RWPE1 (cell line): Measurements from ENCODE around the gene HINT3.

Experiments used
- CTCF ChIA-PET: fragments of 350-600 bp; sonication (Branson Sonifier 250); formaldehyde crosslinking; extraction: SDS; loops from one replicate; lab custom pipeline; 2021; lab: Yijun Ruan, JAX
- POLR2A ChIA-PET: fragments of 400-600 bp; formaldehyde crosslinking; extraction: SDS; loops from one replicate; lab custom pipeline; 2020; ENCODE audit warnings: antibody characterized with exemption; ENCODE audit not compliant: low non-redundant PET; lab: Yijun Ruan, JAX
- DNase-seq: peaks from one replicate; pipeline ENCODE4 v3.0.0; 2012; ENCODE audit warnings: low spot score
- H3K27ac ChIP-seq: fragments of 450-650 bp; 2 replicates; pipeline ENCODE4 v1.5.1; 2017
- TF ChIP-seq, protein P1 (sequence below): fragments of 450-650 bp; conservative IDR thresholded peaks from 2 replicates; pipeline ENCODE4 v1.5.1; 2017; ENCODE audit warnings: low read depth, mild to moderate bottlenecking

The HINT3 gene

DNA sequence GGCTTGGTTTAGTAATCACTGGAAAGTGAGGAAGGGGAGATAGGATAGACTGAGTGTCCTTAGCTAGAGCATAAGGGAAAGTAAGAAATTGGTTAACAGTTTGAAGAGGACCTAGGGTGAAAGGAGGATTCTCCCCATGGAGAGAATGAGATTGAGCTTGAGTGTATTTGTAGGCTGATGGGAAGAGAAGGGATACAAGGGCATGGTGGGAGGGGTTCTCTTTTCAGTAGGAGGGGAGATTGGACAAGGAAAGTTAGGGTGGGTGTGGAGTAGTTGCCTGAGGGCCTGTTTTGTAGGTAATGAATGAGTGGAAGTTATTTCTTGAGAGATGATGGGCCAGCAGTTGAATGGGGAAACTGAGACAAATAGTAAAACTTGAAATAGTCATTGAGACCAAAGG lies 31.7 kb downstream of the HINT3 start:
- ChIA-PET POLR2A (no interaction called here), CTCF (no interaction called here)
- TF ChIP-seq, protein P1, sequence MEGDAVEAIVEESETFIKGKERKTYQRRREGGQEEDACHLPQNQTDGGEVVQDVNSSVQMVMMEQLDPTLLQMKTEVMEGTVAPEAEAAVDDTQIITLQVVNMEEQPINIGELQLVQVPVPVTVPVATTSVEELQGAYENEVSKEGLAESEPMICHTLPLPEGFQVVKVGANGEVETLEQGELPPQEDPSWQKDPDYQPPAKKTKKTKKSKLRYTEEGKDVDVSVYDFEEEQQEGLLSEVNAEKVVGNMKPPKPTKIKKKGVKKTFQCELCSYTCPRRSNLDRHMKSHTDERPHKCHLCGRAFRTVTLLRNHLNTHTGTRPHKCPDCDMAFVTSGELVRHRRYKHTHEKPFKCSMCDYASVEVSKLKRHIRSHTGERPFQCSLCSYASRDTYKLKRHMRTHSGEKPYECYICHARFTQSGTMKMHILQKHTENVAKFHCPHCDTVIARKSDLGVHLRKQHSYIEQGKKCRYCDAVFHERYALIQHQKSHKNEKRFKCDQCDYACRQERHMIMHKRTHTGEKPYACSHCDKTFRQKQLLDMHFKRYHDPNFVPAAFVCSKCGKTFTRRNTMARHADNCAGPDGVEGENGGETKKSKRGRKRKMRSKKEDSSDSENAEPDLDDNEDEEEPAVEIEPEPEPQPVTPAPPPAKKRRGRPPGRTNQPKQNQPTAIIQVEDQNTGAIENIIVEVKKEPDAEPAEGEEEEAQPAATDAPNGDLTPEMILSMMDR = no peak
- DNase-seq = no peak
- H3K27ac ChIP-seq = no peak overlapping the region

DNA sequence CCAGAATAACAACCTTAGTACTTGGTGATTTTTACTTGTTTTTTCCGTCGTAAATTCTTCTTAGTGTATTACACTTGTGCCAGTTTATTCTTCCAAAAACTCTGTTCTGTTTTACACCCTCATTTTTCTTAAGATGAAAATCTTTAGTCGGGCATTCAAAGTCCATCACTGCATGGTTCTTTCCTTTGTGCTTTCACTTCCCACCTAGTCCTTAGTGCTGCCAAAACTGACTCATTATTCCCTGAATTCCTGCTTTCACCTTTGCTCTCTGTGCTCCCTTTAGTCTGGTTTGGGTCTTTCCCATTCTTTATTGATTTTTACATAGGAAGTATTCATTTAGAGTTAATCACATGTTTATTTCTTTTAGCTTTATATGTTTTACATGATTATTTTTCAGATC lies 33.1 kb downstream of the HINT3 start:
- ChIA-PET POLR2A (interaction anchor here (0.5 kb wide), 1 partner anchor 575 kb away, joined by 3 read pairs; no protein-coding TSS in a partner anchor), CTCF (interaction anchor here (0.7 kb wide), 1 partner anchor 725 kb away, joined by 3 read pairs; no protein-coding TSS in a partner anchor)
- no peak for DNase-seq
- TF ChIP-seq, protein P1 = no peak
- H3K27ac ChIP-seq = no peak overlapping the region

DNA sequence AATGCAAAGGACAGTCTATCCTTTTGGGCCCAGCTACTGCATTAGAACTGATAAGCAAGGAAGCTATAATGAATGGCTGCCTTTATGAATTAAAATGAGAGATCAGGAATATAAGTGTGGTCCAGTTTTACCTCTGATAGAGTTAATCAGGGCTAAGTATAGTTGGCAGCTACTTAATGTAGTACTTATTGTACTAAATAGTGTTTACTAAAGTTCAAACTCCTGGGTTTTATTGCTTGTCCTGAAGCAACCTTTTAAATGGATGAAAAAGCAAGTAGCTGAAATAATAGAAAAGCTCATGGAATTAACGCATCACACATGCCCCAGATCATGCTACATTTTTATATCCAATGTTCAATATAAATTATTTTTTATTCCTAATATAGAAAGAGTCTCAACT lies 35.1 kb downstream of the HINT3 start:
- ChIA-PET POLR2A (no interaction called here), CTCF (interaction anchor here (1.2 kb wide), 1 partner anchor 666 kb away, joined by 3 read pairs; no protein-coding TSS in a partner anchor)
- TF ChIP-seq, protein P1 = no peak
- DNase-seq = no peak
- no peak overlapping the region for H3K27ac ChIP-seq

DNA sequence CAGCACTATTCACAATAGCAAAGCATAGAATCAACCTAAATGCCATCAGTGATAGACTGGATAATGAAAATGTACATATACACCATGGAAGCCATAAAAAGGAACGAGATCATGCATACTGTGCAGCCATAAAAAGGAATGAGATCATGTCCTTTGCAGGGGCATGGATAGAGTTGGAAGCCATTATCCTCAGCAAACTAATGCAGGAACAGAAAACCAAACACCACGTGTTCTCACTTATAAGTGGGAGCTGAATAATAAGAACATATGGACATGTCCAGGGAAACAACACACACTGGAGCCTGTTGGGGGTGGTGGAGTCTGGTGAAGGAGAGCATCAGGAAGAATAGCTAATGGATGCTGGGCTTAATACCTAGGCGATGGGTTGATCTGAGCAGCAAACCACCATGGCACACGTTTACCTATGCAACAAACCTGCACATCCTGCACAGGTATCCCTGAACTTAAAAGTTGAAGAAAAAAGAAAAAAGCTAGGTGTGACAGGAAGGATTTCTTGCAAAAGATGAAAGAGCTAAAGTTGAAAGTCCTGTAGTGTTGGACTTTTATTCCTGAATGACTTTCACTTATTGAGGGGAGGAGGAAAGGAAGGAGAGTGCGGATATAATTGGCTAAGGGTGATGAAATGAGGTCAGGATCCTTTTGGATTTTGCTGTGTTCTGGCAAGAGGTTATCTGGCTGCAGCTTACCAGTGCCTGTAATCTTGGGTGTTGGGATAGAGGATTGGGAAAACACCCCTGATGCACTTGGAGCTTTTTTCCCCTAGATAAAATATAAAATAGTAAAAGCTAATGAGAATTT lies 38.3 kb downstream of the HINT3 start:
- TF ChIP-seq, protein P1 = no peak
- no peak overlapping the region for H3K27ac ChIP-seq
- CTCF ChIA-PET = interaction anchor here (0.5 to 1.3 kb wide), 4 partner anchors 8 to 1119 kb away, joined by 3 to 11 read pairs (median 4); no protein-coding TSS in a partner anchor
- DNase-seq = no peak
- POLR2A ChIA-PET = interaction anchor here (1.6 kb wide), 1 partner anchor 8 kb away, joined by 5 read pairs; the partner anchor contains the start of gene TRMT11

DNA sequence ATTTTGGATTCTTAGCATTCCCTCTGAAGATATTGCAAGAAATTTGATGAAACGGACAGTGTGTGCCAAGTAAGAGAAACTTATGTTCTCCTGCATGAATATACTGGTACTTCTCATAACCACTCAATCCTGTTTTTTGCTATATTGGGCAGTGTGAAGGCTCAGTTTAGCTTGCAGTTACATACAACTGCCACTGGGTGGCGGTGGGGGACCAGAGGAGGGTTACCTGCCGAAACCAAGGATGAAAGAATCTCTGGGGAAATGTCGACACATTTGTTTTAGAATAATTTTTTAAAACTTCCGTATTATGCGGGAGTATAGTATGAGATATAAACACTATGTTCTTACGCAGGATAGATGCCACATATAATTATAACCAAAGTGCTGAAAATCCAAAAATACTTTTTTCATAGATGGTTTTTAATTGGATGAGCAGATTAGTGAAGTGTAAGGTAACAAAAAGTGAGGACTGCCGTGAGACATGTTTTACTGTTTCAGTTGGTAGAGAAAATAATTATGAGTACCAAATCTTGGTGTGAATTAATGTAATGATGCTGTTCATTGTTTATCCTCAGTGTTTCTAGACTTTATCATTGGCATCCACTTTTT lies 39.5 kb downstream of the HINT3 start:
- DNase-seq = peak; percentile 78
- POLR2A ChIA-PET = interaction anchor here (1.6 kb wide), 1 partner anchor 10 kb away, joined by 5 read pairs; the partner anchor contains the start of gene TRMT11
- CTCF ChIA-PET = interaction anchor here (0.6 to 2.7 kb wide), 10 partner anchors 8 to 1262 kb away, joined by 3 to 11 read pairs (median 4); no protein-coding TSS in a partner anchor
- TF ChIP-seq, protein P1 = peak; percentile 98
- no peak overlapping the region for H3K27ac ChIP-seq
